ENCODE results near the gene DSCAML1. TPM values are rescaled to one million over a fixed set of nuclear protein-coding genes. Genes with fewer than 3 reads are reported as not detected.

DSCAML1 gene
- total and polyA plus RNA-seq, 7 donors: 0.04 to 0.52 (median 0.06) TPM

DNA sequence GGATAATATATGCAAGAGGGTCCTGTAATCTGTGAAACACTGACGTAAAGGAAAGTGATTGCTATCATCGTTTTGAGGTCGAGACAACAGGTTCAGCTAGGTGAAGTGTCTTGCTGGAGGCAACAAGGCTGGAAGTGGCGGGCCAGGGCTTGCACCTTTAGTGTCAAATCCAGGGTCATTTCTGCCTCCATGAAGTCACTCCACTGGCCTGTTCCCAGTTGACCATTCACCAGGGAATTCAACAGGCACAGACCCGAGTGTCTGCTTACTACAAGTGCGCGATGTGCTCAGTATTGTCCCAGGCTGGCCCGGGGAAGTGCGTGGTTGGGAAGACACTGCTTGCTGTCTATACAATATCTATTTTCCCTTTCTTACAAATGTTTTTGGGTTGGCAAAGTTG lies 244.4 kb downstream of the DSCAML1 start:
- Histone ChIP-seq H3K36me3 (ENCODE audit: insufficient read depth in 1 of 2, low read depth in 1 of 2) (no peaks in the 10 kb centered on the region), H3K4me1 (no peaks in the 10 kb centered on the region), H3K9me3 (no peaks in the 10 kb centered on the region), H3K27ac (no peak overlapping the region), H3K27me3 (ENCODE audit: insufficient read depth in 3 of 3, low read length in 2 of 3) (peaks cover 0 to 12% (median 10%) of the 10 kb centered on the region in 3 donors), H3K4me3 (no peak overlapping the region)
- intact Hi-C loops (cut with DNase I): no loop called here
- 80 to 83% (median 81%) methylated on average over 9 of the region's 9 CpGs for WGBS, 3 donors
- TF ChIP-seq, protein P1, sequence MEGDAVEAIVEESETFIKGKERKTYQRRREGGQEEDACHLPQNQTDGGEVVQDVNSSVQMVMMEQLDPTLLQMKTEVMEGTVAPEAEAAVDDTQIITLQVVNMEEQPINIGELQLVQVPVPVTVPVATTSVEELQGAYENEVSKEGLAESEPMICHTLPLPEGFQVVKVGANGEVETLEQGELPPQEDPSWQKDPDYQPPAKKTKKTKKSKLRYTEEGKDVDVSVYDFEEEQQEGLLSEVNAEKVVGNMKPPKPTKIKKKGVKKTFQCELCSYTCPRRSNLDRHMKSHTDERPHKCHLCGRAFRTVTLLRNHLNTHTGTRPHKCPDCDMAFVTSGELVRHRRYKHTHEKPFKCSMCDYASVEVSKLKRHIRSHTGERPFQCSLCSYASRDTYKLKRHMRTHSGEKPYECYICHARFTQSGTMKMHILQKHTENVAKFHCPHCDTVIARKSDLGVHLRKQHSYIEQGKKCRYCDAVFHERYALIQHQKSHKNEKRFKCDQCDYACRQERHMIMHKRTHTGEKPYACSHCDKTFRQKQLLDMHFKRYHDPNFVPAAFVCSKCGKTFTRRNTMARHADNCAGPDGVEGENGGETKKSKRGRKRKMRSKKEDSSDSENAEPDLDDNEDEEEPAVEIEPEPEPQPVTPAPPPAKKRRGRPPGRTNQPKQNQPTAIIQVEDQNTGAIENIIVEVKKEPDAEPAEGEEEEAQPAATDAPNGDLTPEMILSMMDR (IDR thresholded peaks at IDR 0.05): no peak
- ATAC-seq (no peak), DNase-seq (no peak)

DNA sequence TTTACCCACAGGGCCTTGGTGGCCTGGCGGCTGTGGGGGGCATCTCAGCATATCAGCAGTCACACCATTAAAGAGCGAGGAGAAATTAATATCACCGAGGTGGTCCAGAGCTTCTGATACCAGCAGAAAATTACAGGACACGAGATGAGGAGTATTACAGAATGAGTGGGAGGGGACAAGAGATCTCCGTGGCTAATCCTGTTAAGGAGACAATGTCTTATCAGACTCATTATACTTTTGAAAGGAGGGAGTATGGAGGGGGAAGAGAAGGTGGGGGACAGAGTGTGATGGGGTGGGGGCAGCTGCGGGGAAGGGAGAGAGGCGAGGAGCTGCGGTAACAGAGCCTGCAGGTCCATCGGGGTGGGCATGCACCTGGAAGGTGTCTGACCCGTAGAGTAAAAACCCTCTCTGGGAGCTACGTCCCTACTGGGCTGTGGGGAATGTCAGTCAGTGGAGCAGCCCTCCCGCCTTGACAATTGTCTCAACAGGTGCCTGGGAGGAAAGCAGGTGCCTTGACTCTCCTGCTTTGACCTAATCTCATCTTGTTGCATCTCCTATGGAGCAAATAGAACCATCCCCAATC lies 245.2 kb downstream of the DSCAML1 start:
- H3K27ac ChIP-seq: no peak overlapping the region
- no peaks in the 10 kb centered on the region for H3K36me3 ChIP-seq (ENCODE audit: insufficient read depth in 1 of 2, low read depth in 1 of 2)
- TF ChIP-seq, protein P1 (IDR thresholded peaks at IDR 0.05): no peak
- ATAC-seq (no peak), DNase-seq (no peak)
- H3K27me3 ChIP-seq (ENCODE audit: insufficient read depth in 3 of 3, low read length in 2 of 3): peaks cover 0 to 12% (median 8%) of the 10 kb centered on the region in 3 donors
- no peak overlapping the region for H3K4me3 ChIP-seq
- no peaks in the 10 kb centered on the region for H3K9me3 ChIP-seq
- 56 to 63% (median 58%) methylated on average over 12 of the region's 12 CpGs for WGBS, 3 donors
- intact Hi-C loops (cut with DNase I): no loop called here
- no peaks in the 10 kb centered on the region for H3K4me1 ChIP-seq

DNA sequence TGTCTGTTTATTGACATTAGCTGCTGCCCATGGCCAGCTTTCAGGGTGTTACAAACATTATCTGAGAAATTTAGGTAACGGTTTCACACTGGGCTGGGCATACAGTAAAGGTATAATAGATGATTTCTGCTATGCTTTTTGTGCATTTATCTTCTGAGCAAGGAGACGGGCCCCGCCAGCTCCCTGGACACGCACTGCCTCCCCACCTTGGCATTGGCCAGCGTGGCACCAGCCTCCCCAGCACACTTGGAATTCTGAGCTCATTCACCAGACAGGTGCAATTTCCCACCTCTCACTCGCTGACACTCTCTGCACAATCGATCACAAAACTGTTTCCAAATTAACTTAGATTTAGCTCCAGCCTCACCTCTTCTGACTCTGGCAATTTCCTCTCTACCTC lies 246.6 kb downstream of the DSCAML1 start:
- H3K4me1 ChIP-seq: no peaks in the 10 kb centered on the region
- intact Hi-C loops (cut with DNase I): no loop called here
- 79 to 89% (median 85%) methylated on average over 7 of the region's 7 CpGs for WGBS, 3 donors
- peaks cover 0 to 12% (median 10%) of the 10 kb centered on the region in 3 donors for H3K27me3 ChIP-seq (ENCODE audit: insufficient read depth in 3 of 3, low read length in 2 of 3)
- DNase-seq (no peak), ATAC-seq (no peak)
- no peak overlapping the region for H3K4me3 ChIP-seq
- H3K9me3 ChIP-seq: no peaks in the 10 kb centered on the region
- TF ChIP-seq, protein P1 (IDR thresholded peaks at IDR 0.05): no peak
- no peaks in the 10 kb centered on the region for H3K36me3 ChIP-seq (ENCODE audit: insufficient read depth in 1 of 2, low read depth in 1 of 2)
- H3K27ac ChIP-seq: no peak overlapping the region

DNA sequence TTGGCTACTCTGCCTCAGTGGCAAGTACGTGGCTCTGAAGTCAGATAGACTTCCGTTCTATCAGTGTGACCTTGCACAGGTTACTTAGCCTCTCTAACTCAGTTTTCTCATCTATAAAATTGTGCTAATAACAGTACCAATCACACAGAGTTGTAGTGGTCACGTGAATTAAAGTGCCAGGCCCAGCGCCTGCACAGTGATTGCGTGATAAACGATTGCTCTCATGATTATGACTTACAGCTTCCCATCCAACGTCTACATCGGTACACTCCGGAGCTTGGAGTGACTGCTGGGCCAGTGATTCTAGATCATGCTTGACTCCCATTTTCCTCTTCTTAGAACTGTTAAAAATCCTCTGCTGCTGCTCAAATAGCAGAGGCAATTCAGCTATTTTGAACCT lies 247.6 kb downstream of the DSCAML1 start:
- Histone ChIP-seq H3K36me3 (ENCODE audit: insufficient read depth in 1 of 2, low read depth in 1 of 2) (no peaks in the 10 kb centered on the region), H3K4me3 (no peak overlapping the region), H3K27ac (no peak overlapping the region), H3K27me3 (ENCODE audit: insufficient read depth in 3 of 3, low read length in 2 of 3) (peaks cover 0 to 12% (median 10%) of the 10 kb centered on the region in 3 donors), H3K9me3 (no peaks in the 10 kb centered on the region), H3K4me1 (no peaks in the 10 kb centered on the region)
- DNase-seq (no peak), ATAC-seq (no peak)
- TF ChIP-seq, protein P1 (IDR thresholded peaks at IDR 0.05): no peak
- 76 to 89% (median 86%) methylated on average over 9 of the region's 9 CpGs for WGBS, 3 donors
- intact Hi-C loops (cut with DNase I): no loop called here

DNA sequence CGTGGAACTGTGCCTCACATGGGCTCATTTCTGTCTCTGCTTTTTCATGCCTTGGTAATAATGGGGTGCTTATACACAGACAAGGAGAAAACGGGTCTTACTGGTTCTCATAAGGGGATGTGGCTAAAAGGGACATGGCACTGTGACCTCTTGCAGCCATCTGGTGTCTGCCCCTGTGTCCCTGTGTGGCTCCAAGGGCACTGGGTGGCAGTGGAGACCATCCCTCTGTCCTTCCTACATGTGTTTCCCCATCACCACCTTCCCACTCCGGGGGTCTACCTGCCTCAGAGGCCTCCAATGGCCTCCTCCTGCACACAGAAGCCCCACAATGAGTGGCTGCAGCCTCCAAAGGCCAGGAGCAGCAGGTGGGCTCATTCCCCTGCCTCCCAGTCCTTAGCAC lies 248.1 kb downstream of the DSCAML1 start:
- WGBS, 3 donors: 52 to 65% (median 64%) methylated on average over 3 of the region's 3 CpGs

More for the DNA sequence above, 248.1 kb downstream of the DSCAML1 start:
- Histone ChIP-seq H3K27me3 (ENCODE audit: insufficient read depth in 3 of 3, low read length in 2 of 3) (peaks cover 0 to 15% (median 10%) of the 10 kb centered on the region in 3 donors), H3K9me3 (no peaks in the 10 kb centered on the region), H3K4me1 (no peaks in the 10 kb centered on the region), H3K36me3 (ENCODE audit: insufficient read depth in 1 of 2, low read depth in 1 of 2) (no peaks in the 10 kb centered on the region), H3K27ac (no peak overlapping the region), H3K4me3 (no peak overlapping the region)
- TF ChIP-seq, protein P1 (IDR thresholded peaks at IDR 0.05): no peak
- intact Hi-C loops (cut with DNase I): no loop called here
- ATAC-seq: no peak
- no peak for DNase-seq

Measured in psoas muscle (tissue), 8 donors.